Subcutaneous adipose tissue (tissue), 4 donors: ENCODE measurements around the gene DAZAP1. TPM values are rescaled to one million over a fixed set of nuclear protein-coding genes. Genes with fewer than 3 reads are reported as not detected.

Source experiments
- CTCF ChIP-seq: fragments of 450-650 bp; IDR thresholded peaks from one replicate; pipeline ENCODE4 v1.5.1; 2016; ENCODE audit warnings: low read depth, mild to moderate bottlenecking, control low read depth, antibody characterized with exemption, moderate library complexity
- total RNA-seq, 4 donors: library from RNA; depleted of rRNA; stranded (reverse); fragments of >200 nt; gene quantifications; one replicate each; pipeline ENCODE4 v1.1.0, GENCODE V29; 2016

Gene DAZAP1
- total RNA-seq = 10 to 100 TPM; 25.8 to 46.7 (median 33.6) TPM

- TF ChIP-seq CTCF = no peak
Measured at GRCh38 chr19:1407528-1408299, at the start of gene DAZAP1. TSS of gene DAZAP1 (plus strand) at chr19:1407586. CDS start at chr19:1407774, 188 bp downstream.

- no peak for TF ChIP-seq CTCF
Measured at GRCh38 chr19:1360126-1360817, 47.1 kb upstream of the DAZAP1 start.

GRCh38 chr19:1360818-1361461, 46.4 kb upstream of the DAZAP1 start:
- TF ChIP-seq CTCF = no peak

- TF ChIP-seq CTCF = no peak
Measured at GRCh38 chr19:1361601-1362386, 45.6 kb upstream of the DAZAP1 start.

- TF ChIP-seq CTCF = no peak
Measured at GRCh38 chr19:1362387-1363257, 44.8 kb upstream of the DAZAP1 start.

GRCh38 chr19:1363599-1363998, 43.8 kb upstream of the DAZAP1 start:
- no peak for TF ChIP-seq CTCF
